Common myeloid progenitor, CD34-positive (primary cell): ENCODE measurements around the gene CD19.
A peak's percentile ranks its signal among the peaks of the same experiment; 100 is the strongest.

Experiments
- CTCF ChIA-PET: fragments of 350-600 bp; sonication (Branson Sonifier 250); formaldehyde crosslinking; loops from one replicate; lab custom pipeline; 2021; ENCODE audit warnings: antibody characterized with exemption; lab: Charles Lee
- POLR2A ChIA-PET: fragments of 350-600 bp; sonication (Branson Sonifier 250); formaldehyde crosslinking; loops from one replicate; lab custom pipeline; 2021; ENCODE audit warnings: antibody characterized with exemption; lab: Charles Lee
- DNase-seq, 3 donors: peaks; one replicate each; pipeline versions ENCODE4 v3.0.0 to v3.0.0-alpha.2; 2013
- H3K27ac ChIP-seq, 2 experiments: 1 replicate in 1 of 2; 2 replicates in 1 of 2; pipeline ENCODE4 v1.7.0; 2013; ENCODE audit warnings: inconsistent platforms in 2 of 2, low read length in 2 of 2, mild to moderate bottlenecking in 2 of 2, low read depth in 1 of 2, moderate library complexity in 1 of 2; ENCODE audit not compliant: severe bottlenecking in 2 of 2, insufficient read depth in 1 of 2, poor library complexity in 1 of 2
- H3K27me3 ChIP-seq, 5 experiments: replicated peaks in 2 of 5; 1 replicate in 3 of 5; 2 replicates in 2 of 5; pipeline versions ENCODE4 v1.6.1 to v1.7.0; 2013; ENCODE audit warnings: low read length in 4 of 5, mild to moderate bottlenecking in 2 of 5, moderate library complexity in 2 of 5, inconsistent platforms in 1 of 5; ENCODE audit not compliant: insufficient read depth in 5 of 5, control insufficient read depth in 4 of 5
- H3K36me3 ChIP-seq, 4 experiments: 1 replicate in 2 of 4; 2 replicates in 2 of 4; pipeline versions ENCODE4 v1.6.1 to v1.7.0; 2013; ENCODE audit warnings: low read length in 3 of 4, control low read depth in 1 of 4, mild to moderate bottlenecking in 1 of 4; ENCODE audit not compliant: control insufficient read depth in 4 of 4, insufficient read depth in 4 of 4
- H3K4me1 ChIP-seq, 4 experiments: 1 replicate in 3 of 4; 2 replicates in 1 of 4; pipeline versions ENCODE4 v1.6.1 to v1.7.1; 2013; ENCODE audit warnings: low read length in 3 of 4, mild to moderate bottlenecking in 3 of 4, control low read depth in 1 of 4, inconsistent platforms in 1 of 4, moderate library complexity in 1 of 4; ENCODE audit not compliant: control insufficient read depth in 4 of 4, insufficient read depth in 4 of 4; ENCODE audit errors: control extremely low read depth in 1 of 4
- H3K4me3 ChIP-seq, 7 experiments: 1 replicate in 4 of 7; 2 replicates in 3 of 7; pipeline versions ENCODE4 v1.5.1 to v1.7.0; 2013; ENCODE audit warnings: mild to moderate bottlenecking in 7 of 7, low read length in 6 of 7, moderate library complexity in 6 of 7, inconsistent platforms in 2 of 7, low read depth in 2 of 7, control low read depth in 1 of 7; ENCODE audit not compliant: insufficient read depth in 4 of 7, control insufficient read depth in 1 of 7; ENCODE audit errors: extremely low read depth in 1 of 7
- H3K9me3 ChIP-seq, 5 experiments: 1 replicate in 4 of 5; 2 replicates in 1 of 5; pipeline versions ENCODE4 v1.6.1 to v1.7.1; 2013; ENCODE audit warnings: low read length in 4 of 5, mild to moderate bottlenecking in 2 of 5, inconsistent platforms in 1 of 5, low read depth in 1 of 5, moderate library complexity in 1 of 5; ENCODE audit not compliant: control insufficient read depth in 4 of 5, insufficient read depth in 2 of 5; ENCODE audit errors: control extremely low read depth in 1 of 5
- WGBS: methylation state at CpG from one replicate; pipeline ENCODE4 v1.1.5; 2013; ENCODE audit not compliant: insufficient coverage; 5-methylcytosine and 5-hydroxymethylcytosine counted together

The CD19 gene

DNA sequence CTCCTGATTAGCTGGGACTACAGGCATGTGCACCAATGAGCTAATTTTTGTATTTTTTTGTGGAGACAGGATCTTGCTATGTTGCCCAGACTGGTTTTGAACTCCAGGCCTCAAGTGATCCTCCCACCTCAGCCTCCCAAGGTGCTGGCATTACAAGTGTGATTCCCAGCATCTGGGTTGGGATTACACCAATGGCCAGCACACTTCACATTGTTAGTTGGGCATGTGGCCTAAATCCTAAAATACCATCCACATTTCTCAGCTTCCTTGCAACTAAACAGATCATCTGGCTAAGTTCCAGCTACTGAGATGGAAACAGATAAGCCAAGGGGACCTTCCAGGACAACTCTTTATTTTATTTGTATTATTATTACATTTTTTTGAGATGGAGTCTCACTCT is 16.6 kb upstream of the CD19 start:
- H3K27me3 ChIP-seq, result no peaks in the 10 kb centered on the region
- no peak overlapping the region for H3K27ac ChIP-seq
- H3K4me1 ChIP-seq, result no peaks in the 10 kb centered on the region
- no peak for DNase-seq
- CTCF ChIA-PET, result interaction anchor here (1.1 to 3.7 kb wide), 2 partner anchors 18 to 30 kb away, joined by 4 to 24 read pairs; no protein-coding TSS in a partner anchor
- POLR2A ChIA-PET, result no interaction called here
- no peak overlapping the region for H3K4me3 ChIP-seq
- no peaks in the 10 kb centered on the region for H3K9me3 ChIP-seq
- H3K36me3 ChIP-seq, result peaks cover 5 to 69% (median 35%) of the 10 kb centered on the region in 4 experiments

DNA sequence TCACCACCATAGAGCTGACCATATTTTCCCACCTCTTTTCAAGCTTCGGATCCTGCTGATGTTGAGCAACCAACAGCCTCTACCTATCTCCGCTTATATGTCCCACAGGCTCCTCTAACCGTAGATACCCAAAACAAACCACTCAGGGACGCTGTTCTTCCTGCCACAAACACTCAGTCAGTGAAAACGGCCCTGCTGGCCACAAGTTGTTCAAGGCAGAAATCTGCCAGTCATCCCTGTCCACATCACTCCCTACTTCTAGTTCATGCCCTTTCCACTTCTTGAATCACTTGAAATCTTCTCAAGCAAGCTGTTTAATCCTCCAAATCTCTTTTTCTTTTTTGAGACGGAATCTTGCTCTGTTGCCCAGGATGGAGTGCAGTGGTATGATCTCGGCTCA is 14.7 kb upstream of the CD19 start:
- H3K4me3 ChIP-seq, result no peak overlapping the region
- no peak overlapping the region for H3K27ac ChIP-seq
- no peaks in the 10 kb centered on the region for H3K4me1 ChIP-seq
- no peaks in the 10 kb centered on the region for H3K9me3 ChIP-seq
- DNase-seq, result peak in 2 of 3 donors; percentile 37 to 52
- no peaks in the 10 kb centered on the region for H3K27me3 ChIP-seq
- peaks cover 5 to 66% (median 27%) of the 10 kb centered on the region in 4 experiments for H3K36me3 ChIP-seq
- 89% methylated on average over 6 of the region's 7 CpGs for WGBS
- ChIA-PET POLR2A (no interaction called here), CTCF (interaction anchor here (0.9 to 3.7 kb wide), 4 partner anchors 9 to 28 kb away, joined by 3 to 24 read pairs (median 3); no protein-coding TSS in a partner anchor)

DNA sequence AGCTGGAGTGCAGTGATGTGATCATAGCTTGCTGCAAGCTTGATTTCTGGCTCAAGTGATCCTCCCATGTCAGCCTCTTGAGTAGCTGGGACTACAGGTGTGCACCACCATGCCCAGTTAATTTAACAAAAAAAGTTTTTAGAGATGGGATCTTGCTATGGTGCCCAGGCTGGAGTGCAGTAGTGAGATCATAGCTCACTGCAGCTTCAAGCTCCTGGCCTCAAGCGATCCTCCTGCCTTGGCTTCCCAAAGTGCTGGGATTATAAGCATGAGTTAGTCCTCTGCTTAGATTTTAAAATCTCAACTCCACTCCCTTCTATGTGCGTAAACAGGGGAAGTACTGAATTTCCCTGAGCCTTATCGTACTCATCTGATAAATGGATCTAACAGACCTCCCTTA is 13.1 kb upstream of the CD19 start:
- no peak overlapping the region for H3K27ac ChIP-seq
- H3K36me3 ChIP-seq, result peaks cover 5 to 62% (median 31%) of the 10 kb centered on the region in 4 experiments
- no peaks in the 10 kb centered on the region for H3K9me3 ChIP-seq
- no peaks in the 10 kb centered on the region for H3K27me3 ChIP-seq
- 100% methylated on average over 1 of the region's 3 CpGs for WGBS
- ChIA-PET POLR2A (no interaction called here), CTCF (interaction anchor here (1.3 to 2.0 kb wide), 4 partner anchors 23 to 29 kb away, joined by 3 to 6 read pairs (median 4); no protein-coding TSS in a partner anchor)
- no peak overlapping the region for H3K4me3 ChIP-seq
- DNase-seq, result no peak
- peaks cover 0 to 3% (median 0%) of the 10 kb centered on the region in 4 experiments for H3K4me1 ChIP-seq

DNA sequence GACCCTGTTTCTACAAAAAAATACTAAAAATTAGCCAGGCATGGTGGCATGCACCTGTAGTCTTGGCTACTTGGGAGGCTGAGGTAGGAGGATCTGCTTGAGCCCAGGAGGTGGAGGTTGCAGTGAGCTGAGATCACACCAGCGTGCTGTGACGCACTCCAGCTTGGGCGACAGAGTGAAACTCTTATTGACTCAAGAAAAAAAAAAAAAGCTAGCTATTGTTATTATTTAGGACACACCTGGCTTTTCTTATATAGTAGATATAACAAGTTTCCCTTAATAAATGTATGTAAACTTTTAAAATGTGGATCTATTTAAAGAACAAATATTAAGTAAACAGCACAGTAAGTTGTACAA is 8.6 kb upstream of the CD19 start:
- ChIA-PET CTCF (interaction anchor here (1.4 to 2.7 kb wide), 4 partner anchors 13 to 59 kb away, joined by 4 to 8 read pairs (median 7); partner anchors contain the start of genes ATP2A1 and SH2B1), POLR2A (no interaction called here)
- H3K4me1 ChIP-seq, result peaks cover 0 to 17% (median 10%) of the 10 kb centered on the region in 4 experiments
- WGBS, result no CpG with 5 or more reads among the region's 3 CpGs
- H3K9me3 ChIP-seq, result no peaks in the 10 kb centered on the region
- H3K27me3 ChIP-seq, result no peaks in the 10 kb centered on the region
- H3K27ac ChIP-seq, result no peak overlapping the region
- DNase-seq, result no peak
- H3K36me3 ChIP-seq, result peaks cover 0 to 30% (median 17%) of the 10 kb centered on the region in 4 experiments
- no peak overlapping the region for H3K4me3 ChIP-seq

DNA sequence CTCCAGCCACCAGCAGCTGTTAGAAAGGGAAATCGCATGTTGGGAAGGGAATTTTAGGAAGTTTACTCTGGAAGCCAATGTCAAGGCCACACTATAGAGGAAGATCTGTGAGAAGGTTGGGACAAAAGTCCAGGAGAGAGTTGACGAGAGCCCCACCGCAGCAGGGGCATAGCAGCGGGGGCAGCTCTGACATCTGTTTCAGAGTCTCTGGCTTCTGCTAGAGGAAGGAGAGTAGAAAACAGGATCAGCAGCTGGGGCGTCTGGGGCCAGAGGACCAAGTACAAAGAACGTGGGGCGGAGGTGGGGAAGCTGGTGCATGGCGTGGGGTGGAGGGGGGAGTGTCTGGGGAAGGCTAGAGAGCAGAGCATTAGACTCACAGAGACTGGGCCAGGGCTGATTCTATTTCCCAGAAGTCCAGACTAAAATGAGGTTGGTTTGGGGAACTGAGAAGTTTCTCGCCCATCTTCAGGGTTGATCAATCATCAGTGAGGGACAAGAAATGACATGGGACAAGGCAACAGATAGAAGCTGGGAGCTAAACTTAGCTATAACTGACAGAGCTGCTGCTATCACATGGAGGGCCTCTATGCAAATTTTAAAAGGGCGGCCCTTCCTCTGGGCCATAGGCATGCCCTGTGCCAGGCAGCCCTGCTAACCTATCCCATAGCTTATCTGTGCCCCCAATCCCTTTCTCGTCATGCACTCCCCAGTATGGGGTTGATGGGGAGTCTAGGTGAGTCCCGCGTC is 7.9 kb upstream of the CD19 start:
- POLR2A ChIA-PET, result interaction anchor here (0.6 kb wide), 1 partner anchor 356 kb away, joined by 4 read pairs; no protein-coding TSS in a partner anchor
- 91% methylated on average over 12 of the region's 13 CpGs for WGBS
- Histone ChIP-seq H3K27me3 (no peaks in the 10 kb centered on the region), H3K27ac (peak overlapping the region in 1 of 2 experiments; percentile 25), H3K9me3 (no peaks in the 10 kb centered on the region), H3K4me1 (peaks cover 0 to 17% (median 10%) of the 10 kb centered on the region in 4 experiments), H3K4me3 (peak overlapping the region in 5 of 7 experiments; percentile 77 to 96 (median 92)), H3K36me3 (peaks cover 0 to 26% (median 15%) of the 10 kb centered on the region in 4 experiments)
- peak in 1 of 3 donors; percentile 39 for DNase-seq
- CTCF ChIA-PET, result interaction anchor here (0.9 to 2.7 kb wide), 5 partner anchors 13 to 60 kb away, joined by 3 to 8 read pairs (median 7); partner anchors contain the start of genes ATP2A1 and SH2B1

DNA sequence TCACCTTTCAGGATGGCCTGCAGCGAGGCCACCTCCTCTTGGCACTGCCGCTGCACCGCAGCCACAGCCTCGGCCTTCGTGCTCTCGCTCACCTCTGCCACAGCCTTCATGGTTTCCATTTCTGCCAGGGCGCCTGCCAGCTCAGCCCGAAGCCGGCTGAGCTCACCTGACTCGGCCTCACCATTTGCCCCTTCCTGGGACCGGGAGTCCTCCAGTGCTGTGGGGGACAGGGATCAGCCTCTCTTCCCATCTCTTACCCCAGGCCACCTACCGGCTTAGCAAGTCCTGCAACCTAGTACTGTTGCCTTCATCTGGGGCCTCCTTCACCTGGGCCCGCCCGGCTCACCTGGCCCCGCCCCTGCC is 7.4 kb upstream of the CD19 start:
- peak overlapping the region in 1 of 2 experiments; percentile 25 for H3K27ac ChIP-seq
- H3K36me3 ChIP-seq, result peaks cover 0 to 20% (median 11%) of the 10 kb centered on the region in 4 experiments
- H3K27me3 ChIP-seq, result no peaks in the 10 kb centered on the region
- CTCF ChIA-PET, result interaction anchor here (0.5 to 2.7 kb wide), 6 partner anchors 12 to 791 kb away, joined by 3 to 8 read pairs (median 6); partner anchors contain the start of genes ATP2A1 and SH2B1
- peak overlapping the region; percentile 77 to 96 (median 86) for H3K4me3 ChIP-seq
- POLR2A ChIA-PET, result interaction anchor here (0.6 to 1.6 kb wide), 3 partner anchors 10 to 356 kb away, joined by 3 to 7 read pairs (median 4); no protein-coding TSS in a partner anchor
- H3K9me3 ChIP-seq, result no peaks in the 10 kb centered on the region
- DNase-seq, result no peak
- WGBS, result 51% methylated on average over 14 of the region's 15 CpGs
- peaks cover 0 to 17% (median 10%) of the 10 kb centered on the region in 4 experiments for H3K4me1 ChIP-seq
